KMS-11 (cell line): Measurements from ENCODE around the gene STT3B.

Experiments used
- H2AFZ ChIP-seq: fragments of 200-600 bp; sonication (generic); 2 replicates; pipeline ENCODE4 v1.6.1; 2016; ENCODE audit warnings: antibody characterized with exemption, mixed run types, low read depth
- H3K27ac ChIP-seq: fragments of 200-600 bp; sonication (generic); 2 replicates; pipeline ENCODE4 v1.6.1; 2016; ENCODE audit warnings: mild to moderate bottlenecking, mixed run types
- H3K27me3 ChIP-seq: fragments of 200-600 bp; sonication (generic); 2 replicates; pipeline ENCODE4 v1.6.1; 2017; ENCODE audit warnings: mild to moderate bottlenecking, low read depth, mixed run types, moderate library complexity; ENCODE audit not compliant: insufficient read depth
- H3K36me3 ChIP-seq: fragments of 200-600 bp; sonication (generic); 2 replicates; pipeline ENCODE4 v1.6.1; 2017; ENCODE audit warnings: mild to moderate bottlenecking, mixed run types; ENCODE audit not compliant: insufficient read depth
- H3K4me1 ChIP-seq: fragments of 200-600 bp; sonication (generic); 2 replicates; pipeline ENCODE4 v1.6.1; 2016; ENCODE audit warnings: mild to moderate bottlenecking, low read depth, mixed run types; ENCODE audit not compliant: poor library complexity, severe bottlenecking
- H3K4me2 ChIP-seq: fragments of 200-600 bp; sonication (generic); 2 replicates; pipeline ENCODE4 v1.7.0; 2016; ENCODE audit warnings: mild to moderate bottlenecking, mixed run types
- H3K4me3 ChIP-seq: fragments of 200-600 bp; sonication (generic); IDR thresholded peaks from 2 replicates; pipeline ENCODE4 v1.6.1; 2017; ENCODE audit warnings: low read depth, low read length, mixed read lengths; ENCODE audit not compliant: insufficient read depth
- H3K79me2 ChIP-seq: fragments of 200-600 bp; sonication (generic); 2 replicates; pipeline ENCODE4 v1.6.1; 2016; ENCODE audit warnings: low read depth, mixed run types; ENCODE audit not compliant: insufficient read depth
- H3K9ac ChIP-seq: fragments of 200-600 bp; sonication (generic); 2 replicates; pipeline ENCODE4 v1.6.1; 2016; ENCODE audit warnings: mild to moderate bottlenecking, mixed run types
- H4K20me1 ChIP-seq: fragments of 200-600 bp; sonication (generic); 2 replicates; pipeline ENCODE4 v1.6.1; 2016; ENCODE audit warnings: mild to moderate bottlenecking, mixed run types; ENCODE audit not compliant: insufficient read depth
- CTCF ChIP-seq: fragments of 200-600 bp; sonication (generic); conservative IDR thresholded peaks from 2 replicates; pipeline ENCODE4 v1.6.1; 2017; ENCODE audit warnings: low read depth, mild to moderate bottlenecking, antibody characterized with exemption, low read length, moderate library complexity, mixed read lengths

STT3B gene

GRCh38 chr3:31668242-31668641 lies 135.5 kb downstream of the STT3B start:
- no peak overlapping the region for H3K27ac ChIP-seq
- H4K20me1 ChIP-seq: no peaks in the 10 kb centered on the region
- H3K4me1 ChIP-seq: no peaks in the 10 kb centered on the region
- no peak overlapping the region for H3K4me3 ChIP-seq
- H3K27me3 ChIP-seq: no peaks in the 10 kb centered on the region
- no peak overlapping the region for H3K9ac ChIP-seq
- H3K4me2 ChIP-seq: no peak overlapping the region
- no peak for TF ChIP-seq CTCF
- H3K79me2 ChIP-seq: no peaks in the 10 kb centered on the region
- no peaks in the 10 kb centered on the region for H3K36me3 ChIP-seq
- H2AFZ ChIP-seq: no peak overlapping the region

- Histone ChIP-seq H3K27ac (no peak overlapping the region), H3K4me1 (no peaks in the 10 kb centered on the region), H3K27me3 (no peaks in the 10 kb centered on the region), H2AFZ (no peak overlapping the region), H4K20me1 (no peaks in the 10 kb centered on the region), H3K4me2 (no peak overlapping the region), H3K79me2 (no peaks in the 10 kb centered on the region), H3K36me3 (no peaks in the 10 kb centered on the region), H3K9ac (no peak overlapping the region), H3K4me3 (no peak overlapping the region)
- no peak for TF ChIP-seq CTCF
These were observed 137.4 kb downstream of the STT3B start for GRCh38 chr3:31670136-31670535.

GRCh38 chr3:31670722-31671121 lies 138.0 kb downstream of the STT3B start:
- H4K20me1 ChIP-seq: no peaks in the 10 kb centered on the region
- H3K4me2 ChIP-seq: no peak overlapping the region
- TF ChIP-seq CTCF: no peak
- no peak overlapping the region for H3K9ac ChIP-seq
- no peaks in the 10 kb centered on the region for H3K79me2 ChIP-seq
- no peak overlapping the region for H3K4me3 ChIP-seq
- H3K4me1 ChIP-seq: no peaks in the 10 kb centered on the region
- H3K27ac ChIP-seq: no peak overlapping the region
- H2AFZ ChIP-seq: no peak overlapping the region
- no peaks in the 10 kb centered on the region for H3K27me3 ChIP-seq
- no peaks in the 10 kb centered on the region for H3K36me3 ChIP-seq

GRCh38 chr3:31671451-31671850 lies 138.7 kb downstream of the STT3B start:
- no peak for TF ChIP-seq CTCF
- Histone ChIP-seq H3K4me2 (no peak overlapping the region), H3K79me2 (no peaks in the 10 kb centered on the region)

GRCh38 chr3:31671976-31672375 lies 139.3 kb downstream of the STT3B start:
- no peaks in the 10 kb centered on the region for H3K4me1 ChIP-seq
- no peak for TF ChIP-seq CTCF
- no peak overlapping the region for H3K27ac ChIP-seq
- no peaks in the 10 kb centered on the region for H4K20me1 ChIP-seq
- H3K9ac ChIP-seq: no peak overlapping the region
- no peaks in the 10 kb centered on the region for H3K27me3 ChIP-seq
- no peak overlapping the region for H2AFZ ChIP-seq
- H3K36me3 ChIP-seq: no peaks in the 10 kb centered on the region
- no peaks in the 10 kb centered on the region for H3K79me2 ChIP-seq
- no peak overlapping the region for H3K4me3 ChIP-seq
- H3K4me2 ChIP-seq: no peak overlapping the region

More at GRCh38 chr3:31671451-31671850, 138.7 kb downstream of the STT3B start:
- no peaks in the 10 kb centered on the region for H3K4me1 ChIP-seq
- H3K4me3 ChIP-seq: no peak overlapping the region
- no peaks in the 10 kb centered on the region for H4K20me1 ChIP-seq
- no peak overlapping the region for H3K9ac ChIP-seq
- H3K36me3 ChIP-seq: no peaks in the 10 kb centered on the region
- H2AFZ ChIP-seq: no peak overlapping the region
- H3K27me3 ChIP-seq: no peaks in the 10 kb centered on the region
- H3K27ac ChIP-seq: no peak overlapping the region
